Tibial artery (tissue), 4 donors: ENCODE measurements around the gene ADAMTS6.

Experiments used
- DNase-seq, 2 donors: peaks; one replicate each; pipeline ENCODE4 v3.0.0-alpha.2; 2019
- H3K27ac ChIP-seq, 2 donors: fragments of 200-600 bp; sonication (generic) in 1 of 2; 1 replicate in 1 of 2; 2 replicates in 1 of 2; pipeline ENCODE4 v1.5.1; 2018 to 2019; ENCODE audit warnings: mild to moderate bottlenecking in 1 of 2
- H3K27me3 ChIP-seq, 2 donors: fragments of 200-600 bp; sonication (generic) in 1 of 2; one replicate each; pipeline versions ENCODE4 v1.5.1 to v1.6.0; 2016 to 2019
- H3K36me3 ChIP-seq, 3 donors: fragments of 200-600 bp; sonication (generic) in 2 of 3; one replicate each; pipeline ENCODE4 v1.5.1; 2016 to 2019; ENCODE audit warnings: mild to moderate bottlenecking in 2 of 3
- H3K4me1 ChIP-seq, 4 donors: fragments of 200-600 bp; sonication (generic) in 2 of 4; 1 replicate in 3 of 4; 2 replicates in 1 of 4; pipeline ENCODE4 v1.5.1; 2016 to 2019
- H3K4me3 ChIP-seq, 2 donors: fragments of 200-600 bp; sonication (generic) in 1 of 2; 1 replicate in 1 of 2; 2 replicates in 1 of 2; pipeline ENCODE4 v1.5.1; 2018 to 2019; ENCODE audit warnings: mild to moderate bottlenecking in 2 of 2
- H3K9me3 ChIP-seq, 3 donors: fragments of 200-600 bp; sonication (generic) in 1 of 3; one replicate each; pipeline ENCODE4 v1.5.1; 2016 to 2019
- intact Hi-C: fragments of 100-400 bp; cut with DNase I; formaldehyde crosslinking; loops from one replicate; pipeline ENCODE4 v1.15.0; 2023; ENCODE audit warnings: low total_unique reads
- TF ChIP-seq, protein P1 (sequence below), 2 experiments: fragments of 200-600 bp in 1 of 2; fragments of 450-650 bp in 1 of 2; IDR thresholded peaks; one replicate each; pipeline ENCODE4 v1.5.1; 2017 to 2019; ENCODE audit warnings: antibody characterized with exemption in 2 of 2, mild to moderate bottlenecking in 1 of 2, moderate library complexity in 1 of 2

Gene ADAMTS6

DNA sequence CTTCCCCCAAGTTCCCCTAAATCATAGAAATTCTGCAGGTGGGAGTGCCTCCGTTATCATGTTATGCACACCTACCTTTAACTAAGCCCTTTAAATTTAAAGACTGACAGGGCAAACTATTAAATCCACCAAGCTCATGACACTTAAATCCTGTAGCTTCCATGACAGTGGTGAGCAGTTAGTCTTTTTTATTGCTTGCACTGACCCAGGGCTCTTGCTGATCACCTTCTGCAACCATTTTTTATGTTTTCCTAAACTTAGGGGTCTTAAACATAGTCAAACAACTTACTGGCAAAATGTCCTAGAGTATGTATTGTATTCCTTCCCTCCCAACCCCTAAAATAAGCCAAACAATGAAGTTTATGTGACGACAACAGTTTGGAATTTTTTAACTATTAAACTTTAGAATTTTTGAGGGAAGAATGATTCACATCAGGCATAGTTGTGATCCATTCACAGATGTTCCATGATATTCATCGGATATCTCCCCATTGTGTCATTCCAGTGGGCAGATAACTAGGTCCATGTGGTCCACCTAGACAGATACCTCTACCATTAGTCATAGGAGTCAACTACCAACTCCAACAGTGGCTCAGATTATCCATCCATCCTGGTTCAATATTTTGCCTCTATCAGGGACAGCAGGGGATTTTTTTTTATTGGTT is 283.1 kb downstream of the ADAMTS6 start:
- Histone ChIP-seq H3K27me3 (no peaks in the 10 kb centered on the region), H3K36me3 (no peaks in the 10 kb centered on the region), H3K27ac (no peak overlapping the region), H3K4me1 (no peaks in the 10 kb centered on the region), H3K4me3 (no peak overlapping the region), H3K9me3 (no peaks in the 10 kb centered on the region)
- TF ChIP-seq, protein P1, sequence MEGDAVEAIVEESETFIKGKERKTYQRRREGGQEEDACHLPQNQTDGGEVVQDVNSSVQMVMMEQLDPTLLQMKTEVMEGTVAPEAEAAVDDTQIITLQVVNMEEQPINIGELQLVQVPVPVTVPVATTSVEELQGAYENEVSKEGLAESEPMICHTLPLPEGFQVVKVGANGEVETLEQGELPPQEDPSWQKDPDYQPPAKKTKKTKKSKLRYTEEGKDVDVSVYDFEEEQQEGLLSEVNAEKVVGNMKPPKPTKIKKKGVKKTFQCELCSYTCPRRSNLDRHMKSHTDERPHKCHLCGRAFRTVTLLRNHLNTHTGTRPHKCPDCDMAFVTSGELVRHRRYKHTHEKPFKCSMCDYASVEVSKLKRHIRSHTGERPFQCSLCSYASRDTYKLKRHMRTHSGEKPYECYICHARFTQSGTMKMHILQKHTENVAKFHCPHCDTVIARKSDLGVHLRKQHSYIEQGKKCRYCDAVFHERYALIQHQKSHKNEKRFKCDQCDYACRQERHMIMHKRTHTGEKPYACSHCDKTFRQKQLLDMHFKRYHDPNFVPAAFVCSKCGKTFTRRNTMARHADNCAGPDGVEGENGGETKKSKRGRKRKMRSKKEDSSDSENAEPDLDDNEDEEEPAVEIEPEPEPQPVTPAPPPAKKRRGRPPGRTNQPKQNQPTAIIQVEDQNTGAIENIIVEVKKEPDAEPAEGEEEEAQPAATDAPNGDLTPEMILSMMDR (IDR thresholded peaks at IDR 0.05), result no peak
- no peak for DNase-seq
- intact Hi-C loops, result no loop called here

DNA sequence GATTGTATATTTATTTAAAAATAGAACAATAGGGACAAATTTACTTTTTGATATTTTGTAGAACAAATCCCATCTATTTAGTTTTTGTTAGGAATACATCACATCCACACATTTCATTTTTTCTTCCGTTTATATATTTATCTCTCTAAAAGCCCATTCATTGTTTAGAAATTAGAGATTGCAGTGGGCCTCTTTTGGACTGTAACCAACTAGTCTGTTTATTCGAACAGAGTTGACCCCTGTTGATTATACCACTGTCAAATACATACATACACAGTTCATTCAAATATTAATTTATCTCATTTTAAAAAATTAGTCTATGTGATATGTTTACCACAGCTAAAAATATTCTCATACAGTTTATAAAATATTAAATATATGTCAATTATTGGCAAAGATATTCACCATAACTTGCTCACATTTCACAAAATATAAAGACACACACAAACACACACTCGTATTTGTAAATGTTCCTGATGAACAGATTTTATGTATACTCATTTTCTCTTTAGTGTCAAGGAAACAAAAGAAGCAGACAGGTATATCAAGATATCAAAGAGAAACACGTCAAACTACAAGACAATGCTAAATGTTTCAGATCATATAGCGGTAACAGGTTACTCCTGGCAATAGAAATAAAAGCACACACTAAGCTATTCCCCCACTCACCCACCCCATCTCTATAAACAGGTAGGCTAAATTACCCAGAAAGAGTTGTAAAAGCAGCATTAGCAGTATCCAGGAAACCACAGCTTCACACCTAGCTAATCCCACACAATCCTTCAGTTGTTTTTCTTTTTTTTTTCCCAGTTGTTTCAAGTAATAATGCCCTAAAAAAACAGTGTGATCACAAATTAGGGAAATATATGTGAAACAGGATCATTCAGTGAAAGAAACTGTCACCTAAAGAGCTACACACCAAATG is 283.9 kb downstream of the ADAMTS6 start:
- no peak overlapping the region for H3K4me3 ChIP-seq
- no peaks in the 10 kb centered on the region for H3K9me3 ChIP-seq
- no peaks in the 10 kb centered on the region for H3K36me3 ChIP-seq
- DNase-seq, result no peak
- H3K27me3 ChIP-seq, result no peaks in the 10 kb centered on the region
- no peak overlapping the region for H3K27ac ChIP-seq
- TF ChIP-seq, protein P1 (IDR thresholded peaks at IDR 0.05), result no peak
- intact Hi-C loops, result no loop called here
- no peaks in the 10 kb centered on the region for H3K4me1 ChIP-seq

DNA sequence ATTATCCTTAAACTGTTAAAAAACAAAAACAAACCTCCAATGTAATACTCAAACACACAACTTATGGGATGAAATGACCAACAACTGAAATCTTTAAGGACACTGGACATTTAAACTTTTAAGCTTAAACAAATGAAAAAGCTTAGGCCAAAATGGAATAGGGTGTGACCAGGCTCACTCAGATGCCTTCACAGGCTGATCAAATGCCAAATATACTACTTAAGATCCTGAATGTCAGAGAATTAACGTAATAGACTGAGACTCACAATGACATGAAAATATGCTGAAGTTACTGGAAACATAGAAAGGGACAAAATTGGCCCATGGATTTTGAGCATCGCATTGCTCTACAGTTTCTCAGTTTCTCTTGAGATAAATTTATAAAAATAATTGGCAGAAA is 286.8 kb downstream of the ADAMTS6 start:
- TF ChIP-seq, protein P1 (IDR thresholded peaks at IDR 0.05), result no peak
- Histone ChIP-seq H3K4me3 (no peak overlapping the region), H3K27ac (no peak overlapping the region), H3K4me1 (peaks cover 0 to 21% (median 0%) of the 10 kb centered on the region in 4 donors), H3K27me3 (no peaks in the 10 kb centered on the region), H3K9me3 (no peaks in the 10 kb centered on the region), H3K36me3 (no peaks in the 10 kb centered on the region)
- no peak for DNase-seq
- intact Hi-C loops, result no loop called here

DNA sequence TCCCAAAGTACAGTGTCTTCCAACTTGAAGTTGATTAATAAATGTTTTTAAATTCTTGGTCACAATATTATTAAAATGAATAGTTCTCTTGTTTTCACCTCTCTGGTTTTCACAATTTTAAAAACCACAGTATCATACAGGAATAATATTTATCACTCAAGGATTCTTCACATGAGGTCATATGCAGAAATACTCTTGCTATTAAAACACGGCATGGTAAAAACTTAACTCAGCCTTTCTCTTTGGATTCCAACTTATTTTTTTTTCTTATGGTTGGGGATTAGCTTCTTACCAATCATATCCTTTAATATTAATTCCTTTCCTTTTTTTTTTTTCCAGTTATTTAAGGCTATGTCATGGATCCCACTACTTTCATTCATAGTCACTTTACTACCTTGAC is 289.4 kb downstream of the ADAMTS6 start:
- intact Hi-C loops, result no loop called here
- H3K27ac ChIP-seq, result no peak overlapping the region
- peaks cover 0 to 27% (median 0%) of the 10 kb centered on the region in 4 donors for H3K4me1 ChIP-seq
- H3K27me3 ChIP-seq, result no peaks in the 10 kb centered on the region
- TF ChIP-seq, protein P1 (IDR thresholded peaks at IDR 0.05), result no peak
- H3K9me3 ChIP-seq, result no peaks in the 10 kb centered on the region
- DNase-seq, result no peak
- no peak overlapping the region for H3K4me3 ChIP-seq
- H3K36me3 ChIP-seq, result no peaks in the 10 kb centered on the region

- H3K4me3 ChIP-seq, result no peak overlapping the region
- H3K36me3 ChIP-seq, result no peaks in the 10 kb centered on the region
- no peaks in the 10 kb centered on the region for H3K9me3 ChIP-seq
- no peak for DNase-seq
- H3K27ac ChIP-seq, result peak overlapping the region; percentile 10 to 37
- TF ChIP-seq, protein P1 (IDR thresholded peaks at IDR 0.05), result no peak
- intact Hi-C loops, result no loop called here
- no peaks in the 10 kb centered on the region for H3K27me3 ChIP-seq
- peaks cover 0 to 27% (median 0%) of the 10 kb centered on the region in 4 donors for H3K4me1 ChIP-seq
Measured at GRCh38 chr5:65191554-65192135, 290.1 kb downstream of the ADAMTS6 start.
